ENCODE results near the gene RPL41.

RPL41 gene

GRCh38 chr12:56098592-56098991 lies 17.8 kb upstream of the RPL41 start:
- no peak for TF ChIP-seq CTCF (IDR thresholded peaks at IDR 0.05; ENCODE audit: low read length)
- TF ChIP-seq EZH2phosphoT487 (IDR thresholded peaks at IDR 0.05; ENCODE audit: low read length) = no peak
- TF ChIP-seq EZH2 (optimal IDR thresholded peaks at IDR 0.05; ENCODE audit: low read depth, low read length) = no peak
- Histone ChIP-seq H3K4me3 (ENCODE audit: low read length) (no peak overlapping the region), H3K9ac (ENCODE audit: low read length) (no peak overlapping the region), H3K4me1 (ENCODE audit: low read length) (peaks cover 3% of the 10 kb centered on the region; the same call in 1 of the 2 replicates), H4K20me1 (ENCODE audit: insufficient read depth, low read length) (no peaks in the 10 kb centered on the region), H3K4me2 (ENCODE audit: low read depth, low read length) (no peak overlapping the region), H3F3A (ENCODE audit: insufficient read depth, low read length) (0 out of 2 replicates have a peak, but pooled peaks cover under 1% of the 10 kb centered on the region), H3K27me3 (replicated peaks; ENCODE audit: insufficient read depth, low read length) (peaks cover 18% of the 10 kb centered on the region), H3K36me3 (replicated peaks; ENCODE audit: insufficient read depth, low read length) (no peaks in the 10 kb centered on the region), H3K27ac (ENCODE audit: low read length) (no peak overlapping the region), H3K9me3 (replicated peaks; ENCODE audit: insufficient read depth, low read length) (no peaks in the 10 kb centered on the region), H2AFZ (ENCODE audit: low read length) (no peak overlapping the region), H3K9me2 (replicated peaks; ENCODE audit: insufficient read depth, low read length) (no peaks in the 10 kb centered on the region), H3K79me2 (ENCODE audit: low read length) (no peaks in the 10 kb centered on the region)
- no peak for DNase-seq

GRCh38 chr12:56099787-56100186 lies 16.6 kb upstream of the RPL41 start:
- Histone ChIP-seq H3K27ac (ENCODE audit: low read length) (no peak overlapping the region), H2AFZ (ENCODE audit: low read length) (no peak overlapping the region), H3K9me3 (replicated peaks; ENCODE audit: insufficient read depth, low read length) (no peaks in the 10 kb centered on the region), H3K36me3 (replicated peaks; ENCODE audit: insufficient read depth, low read length) (no peaks in the 10 kb centered on the region), H3K4me1 (ENCODE audit: low read length) (peaks cover 4% of the 10 kb centered on the region; the same call in 1 of the 2 replicates), H3K4me3 (ENCODE audit: low read length) (no peak overlapping the region), H3K27me3 (replicated peaks; ENCODE audit: insufficient read depth, low read length) (peaks cover 18% of the 10 kb centered on the region; the same call in 1 of the 2 replicates), H3K9ac (ENCODE audit: low read length) (no peak overlapping the region), H4K20me1 (ENCODE audit: insufficient read depth, low read length) (no peaks in the 10 kb centered on the region), H3K4me2 (ENCODE audit: low read depth, low read length) (no peak overlapping the region), H3K79me2 (ENCODE audit: low read length) (peaks cover 4% of the 10 kb centered on the region), H3F3A (ENCODE audit: insufficient read depth, low read length) (0 out of 2 replicates have a peak, but pooled peaks cover 5% of the 10 kb centered on the region), H3K9me2 (replicated peaks; ENCODE audit: insufficient read depth, low read length) (no peaks in the 10 kb centered on the region)
- DNase-seq = no peak
- TF ChIP-seq EZH2phosphoT487 (IDR thresholded peaks at IDR 0.05; ENCODE audit: low read length) (no peak), EZH2 (optimal IDR thresholded peaks at IDR 0.05; ENCODE audit: low read depth, low read length) (no peak), CTCF (IDR thresholded peaks at IDR 0.05; ENCODE audit: low read length) (no peak)

- no peak for DNase-seq
- Histone ChIP-seq H3K4me2 (ENCODE audit: low read depth, low read length) (no peak overlapping the region), H3K4me3 (ENCODE audit: low read length) (no peak overlapping the region), H4K20me1 (ENCODE audit: insufficient read depth, low read length) (no peaks in the 10 kb centered on the region), H3K9ac (ENCODE audit: low read length) (no peak overlapping the region), H3K27me3 (replicated peaks; ENCODE audit: insufficient read depth, low read length) (peaks cover 12% of the 10 kb centered on the region; the same call in 1 of the 2 replicates), H3K27ac (ENCODE audit: low read length) (no peak overlapping the region), H3K4me1 (ENCODE audit: low read length) (peaks cover 4% of the 10 kb centered on the region; the same call in 1 of the 2 replicates), H3K9me2 (replicated peaks; ENCODE audit: insufficient read depth, low read length) (no peaks in the 10 kb centered on the region), H3K9me3 (replicated peaks; ENCODE audit: insufficient read depth, low read length) (no peaks in the 10 kb centered on the region), H3F3A (ENCODE audit: insufficient read depth, low read length) (0 out of 2 replicates have a peak, but pooled peaks cover 5% of the 10 kb centered on the region), H2AFZ (ENCODE audit: low read length) (no peak overlapping the region), H3K36me3 (replicated peaks; ENCODE audit: insufficient read depth, low read length) (no peaks in the 10 kb centered on the region), H3K79me2 (ENCODE audit: low read length) (peaks cover 17% of the 10 kb centered on the region)
- TF ChIP-seq EZH2 (optimal IDR thresholded peaks at IDR 0.05; ENCODE audit: low read depth, low read length) (no peak), EZH2phosphoT487 (IDR thresholded peaks at IDR 0.05; ENCODE audit: low read length) (no peak), CTCF (IDR thresholded peaks at IDR 0.05; ENCODE audit: low read length) (no peak)
Measured at GRCh38 chr12:56101045-56101444, 15.4 kb upstream of the RPL41 start.
